ENCODE results near the gene ZNF778. TPM values are rescaled to one million over a fixed set of nuclear protein-coding genes. Genes with fewer than 3 reads are reported as not detected.

ZNF778 gene
- total and polyA plus RNA-seq, 2 of the 8 experiments (the other 6 are each of a cell fraction or from before 2014, with no cell fraction given), result 9.5 to 21.9 TPM

GRCh38 chr16:89242795-89243200 lies 25.3 kb downstream of the ZNF778 start (continued):
- no peak for TF ChIP-seq NRF1 (IDR thresholded peaks at IDR 0.05; ENCODE audit: low read depth, low read length)
